Kidney epithelial cell (primary cell): ENCODE measurements around the gene LMF2. TPM values are rescaled to one million over a fixed set of nuclear protein-coding genes. Genes with fewer than 3 reads are reported as not detected.

ENCODE experiments used
- DNase-seq: peaks from one replicate; pipeline ENCODE4 v3.0.0-alpha.2; 2010; ENCODE audit warnings: low read depth
- H3K27me3 ChIP-seq: 2 replicates; pipeline ENCODE4 v1.6.0; 2011; ENCODE audit warnings: low read length; ENCODE audit not compliant: control insufficient read depth, insufficient read depth
- H3K36me3 ChIP-seq: 2 replicates; pipeline ENCODE4 v1.5.1; 2011; ENCODE audit warnings: low read length; ENCODE audit not compliant: control insufficient read depth, insufficient read depth
- H3K4me3 ChIP-seq: 2 replicates; pipeline ENCODE4 v1.5.1; 2011; ENCODE audit warnings: low read depth, mild to moderate bottlenecking, control low read depth, low read length
- total RNA-seq: library from RNA; depleted of rRNA; stranded (reverse); fragments of >200 nt; gene quantifications from 2 replicates; pipeline ENCODE4 v1.2.3, GENCODE V29; 2015
- TF ChIP-seq, protein P1 (sequence below): IDR thresholded peaks from 2 replicates; pipeline ENCODE4 v1.5.1; 2011; ENCODE audit warnings: mild to moderate bottlenecking, moderate library complexity, low read length, control low read depth, inconsistent platforms; ENCODE audit not compliant: insufficient read depth, poor library complexity, severe bottlenecking

LMF2 gene
- total RNA-seq, 1 donor from 2014 or later: 48.3 TPM

DNA sequence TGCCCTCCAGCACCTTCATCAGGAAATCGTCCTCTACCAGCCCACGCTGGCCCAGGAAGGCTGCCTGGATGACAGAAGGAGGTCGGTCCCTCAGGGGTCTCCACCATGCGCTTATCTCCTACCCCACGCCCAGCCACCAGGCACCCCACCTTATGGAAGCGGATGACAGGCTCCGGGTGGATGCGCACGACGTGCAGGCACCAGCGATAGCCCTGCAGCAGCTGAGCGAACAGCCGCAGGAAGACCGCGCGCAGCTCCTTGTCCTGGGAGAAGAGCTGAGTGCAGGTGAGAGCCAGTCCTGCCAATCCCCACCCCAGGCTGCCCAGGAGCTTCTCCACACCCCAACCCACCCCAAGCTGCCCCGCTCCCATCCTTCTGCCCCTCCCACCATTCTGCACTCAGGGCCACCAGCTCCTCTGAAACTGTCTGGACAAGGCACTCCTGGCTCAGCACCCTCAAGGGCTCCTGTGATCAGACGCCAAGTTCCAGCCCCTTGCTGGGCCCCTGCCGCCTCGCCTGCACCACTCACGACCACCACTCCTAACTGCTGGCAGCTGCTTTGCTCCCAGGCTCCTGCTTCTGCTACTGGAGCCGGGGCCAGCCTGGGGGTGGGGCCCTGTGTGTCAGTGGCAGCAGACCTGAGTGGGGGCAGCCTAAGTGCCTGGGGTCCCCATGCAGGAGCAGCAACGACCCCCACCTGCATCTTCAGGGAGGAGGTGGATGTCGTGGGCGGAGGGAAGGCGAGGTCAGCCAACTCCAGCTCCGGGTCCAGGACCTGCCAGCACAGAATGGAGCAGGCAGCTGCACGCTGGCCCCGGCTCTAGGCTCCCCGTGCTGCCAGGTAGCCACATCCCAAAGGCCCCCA, 42.2 kb downstream of the LMF2 start:
- no peak for DNase-seq
- TF ChIP-seq, protein P1, sequence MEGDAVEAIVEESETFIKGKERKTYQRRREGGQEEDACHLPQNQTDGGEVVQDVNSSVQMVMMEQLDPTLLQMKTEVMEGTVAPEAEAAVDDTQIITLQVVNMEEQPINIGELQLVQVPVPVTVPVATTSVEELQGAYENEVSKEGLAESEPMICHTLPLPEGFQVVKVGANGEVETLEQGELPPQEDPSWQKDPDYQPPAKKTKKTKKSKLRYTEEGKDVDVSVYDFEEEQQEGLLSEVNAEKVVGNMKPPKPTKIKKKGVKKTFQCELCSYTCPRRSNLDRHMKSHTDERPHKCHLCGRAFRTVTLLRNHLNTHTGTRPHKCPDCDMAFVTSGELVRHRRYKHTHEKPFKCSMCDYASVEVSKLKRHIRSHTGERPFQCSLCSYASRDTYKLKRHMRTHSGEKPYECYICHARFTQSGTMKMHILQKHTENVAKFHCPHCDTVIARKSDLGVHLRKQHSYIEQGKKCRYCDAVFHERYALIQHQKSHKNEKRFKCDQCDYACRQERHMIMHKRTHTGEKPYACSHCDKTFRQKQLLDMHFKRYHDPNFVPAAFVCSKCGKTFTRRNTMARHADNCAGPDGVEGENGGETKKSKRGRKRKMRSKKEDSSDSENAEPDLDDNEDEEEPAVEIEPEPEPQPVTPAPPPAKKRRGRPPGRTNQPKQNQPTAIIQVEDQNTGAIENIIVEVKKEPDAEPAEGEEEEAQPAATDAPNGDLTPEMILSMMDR: no peak
- peaks cover 2% of the 10 kb centered on the region for H3K36me3 ChIP-seq

DNA sequence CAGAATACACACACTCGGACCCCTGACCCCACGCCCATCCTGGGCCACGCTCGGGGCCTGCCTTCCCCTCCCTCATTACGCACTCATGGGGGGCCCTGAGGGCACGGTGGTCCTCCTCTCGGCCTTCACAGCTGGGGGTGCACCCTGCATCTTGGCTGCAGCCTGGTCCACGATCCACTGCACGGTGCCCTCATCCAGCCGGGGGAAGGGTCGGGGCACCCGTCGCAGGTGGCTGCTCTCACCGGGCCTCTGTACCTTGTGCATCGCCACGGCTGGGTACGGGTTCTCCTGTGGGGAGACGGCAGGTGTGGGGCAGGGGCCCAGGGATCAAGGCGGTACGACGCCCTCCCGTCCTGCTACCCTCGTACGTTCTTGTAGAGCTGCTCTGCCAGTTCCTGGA, 43.1 kb downstream of the LMF2 start:
- DNase-seq: no peak
- TF ChIP-seq, protein P1: no peak
- peaks cover 2% of the 10 kb centered on the region for H3K36me3 ChIP-seq
- no peak overlapping the region for H3K4me3 ChIP-seq
- no peaks in the 10 kb centered on the region for H3K27me3 ChIP-seq

More for the DNA sequence above, 42.2 kb downstream of the LMF2 start:
- no peak overlapping the region for H3K4me3 ChIP-seq
- no peaks in the 10 kb centered on the region for H3K27me3 ChIP-seq

DNA sequence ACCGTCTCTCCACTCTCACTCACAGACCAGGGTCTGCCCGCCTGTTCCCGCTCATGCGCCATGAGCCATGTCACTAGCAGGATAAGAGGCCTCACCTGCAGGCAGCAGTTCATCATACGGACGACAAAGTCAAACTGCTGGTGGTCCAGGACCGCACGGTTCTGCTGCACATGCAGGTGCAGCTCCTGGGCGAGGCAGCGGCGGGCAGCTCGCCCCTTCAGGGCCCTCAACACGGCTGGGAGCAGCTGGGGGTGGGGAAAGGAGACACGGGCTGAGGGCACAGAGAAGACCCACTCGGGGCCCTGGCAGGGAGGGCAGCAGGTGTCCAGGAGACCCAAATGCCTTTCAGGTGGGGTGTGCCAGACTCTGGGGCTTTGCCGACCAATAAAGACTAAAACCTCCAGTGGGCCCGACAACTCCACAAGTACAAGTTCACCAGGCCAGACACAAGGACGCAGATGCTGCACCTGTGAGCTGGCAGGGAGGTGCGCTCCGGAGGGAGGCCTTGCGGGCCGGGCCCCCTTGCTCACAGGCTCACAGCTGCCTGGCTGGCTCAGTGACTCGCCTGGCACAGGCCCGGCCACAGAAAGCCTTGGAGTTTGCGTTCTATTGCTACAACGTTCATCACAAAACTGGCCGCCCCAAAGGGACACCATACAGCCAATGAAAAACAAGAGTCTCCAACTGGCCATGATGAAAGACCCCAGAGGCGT, 44.2 kb downstream of the LMF2 start:
- Histone ChIP-seq H3K36me3 (peaks cover 2% of the 10 kb centered on the region), H3K27me3 (no peaks in the 10 kb centered on the region), H3K4me3 (no peak overlapping the region)
- TF ChIP-seq, protein P1: no peak
- DNase-seq: no peak

DNA sequence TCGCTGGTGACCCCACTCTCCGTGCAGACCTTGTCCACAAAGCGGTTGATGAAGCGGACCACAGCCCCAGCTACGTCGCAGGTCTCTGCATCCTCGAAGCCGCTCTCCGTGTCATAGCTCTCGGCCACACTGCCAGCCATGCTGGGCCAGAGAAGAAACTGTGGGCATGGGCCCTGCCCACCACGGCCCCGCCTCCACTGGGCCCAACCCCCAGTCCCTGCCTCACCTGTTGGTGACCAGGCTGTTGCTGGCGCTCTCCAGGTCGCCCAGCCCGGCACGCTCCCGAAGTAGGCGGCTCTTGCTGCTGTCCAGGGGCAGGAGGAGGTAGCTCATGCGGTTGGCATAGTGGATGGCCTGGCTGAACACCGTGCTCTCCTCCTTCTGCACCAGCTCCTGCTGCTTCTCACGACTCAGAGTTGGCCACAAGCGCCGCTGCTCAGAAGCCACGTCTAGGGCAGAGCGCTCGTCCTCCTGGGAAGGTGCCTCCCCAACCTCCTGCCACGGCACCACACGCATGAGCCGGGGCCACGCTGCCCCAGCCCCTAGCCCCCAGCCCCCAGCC, 45.4 kb downstream of the LMF2 start:
- DNase-seq: no peak
- Histone ChIP-seq H3K4me3 (no peak overlapping the region), H3K27me3 (no peaks in the 10 kb centered on the region), H3K36me3 (peaks cover 2% of the 10 kb centered on the region)
- TF ChIP-seq, protein P1: no peak

DNA sequence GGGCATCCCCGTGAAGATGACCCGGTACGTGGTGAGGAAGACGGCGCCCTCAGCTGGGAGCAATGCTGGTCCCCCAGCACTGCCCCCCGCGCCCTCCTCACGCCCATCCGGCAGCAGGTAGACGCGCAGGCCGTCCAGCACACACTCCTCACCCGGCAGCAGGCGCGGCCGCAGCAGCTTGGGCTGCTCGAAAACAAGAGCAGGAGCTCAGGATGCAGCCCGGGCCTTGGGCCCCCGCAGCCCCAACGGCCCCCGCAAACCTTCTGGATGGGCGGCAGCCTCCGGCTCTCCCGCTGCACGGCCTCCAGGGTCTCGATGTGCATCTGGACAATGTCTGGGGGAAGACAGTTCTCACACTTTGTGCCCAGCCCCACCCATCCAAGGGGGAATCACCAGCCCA, 46.0 kb downstream of the LMF2 start:
- H3K36me3 ChIP-seq: peaks cover 2% of the 10 kb centered on the region
- TF ChIP-seq, protein P1: no peak
- no peaks in the 10 kb centered on the region for H3K27me3 ChIP-seq
- no peak overlapping the region for H3K4me3 ChIP-seq
- DNase-seq: no peak
